Endothelial cell of umbilical vein (primary cell): ENCODE measurements around the gene RAD51B. TPM values are rescaled to one million over a fixed set of nuclear protein-coding genes. Genes with fewer than 3 reads are reported as not detected.
"Not testable (repeated sequence)": the region's sequence is repeated elsewhere in the genome, so short reads cannot be mapped to it uniquely, and the experiment has no call there.

Experiments
- BruUV-seq: library from RNA; stranded (reverse); fragments of 400-500 nt; replicated peaks from 2 replicates; lab custom pipeline; 2021; lab: Mats Ljungman, UMichigan
- CTCF ChIA-PET: fragments of 300-600, 350-600 bp; sonication (Branson Sonifier 250); formaldehyde crosslinking; loops from one replicate; lab custom pipeline; 2021; ENCODE audit warnings: antibody characterized with exemption, inconsistent platforms; lab: Charles Lee
- POLR2A ChIA-PET: fragments of 300-600, 350-600 bp; sonication (Branson Sonifier 250); formaldehyde crosslinking; loops from one replicate; lab custom pipeline; 2021; ENCODE audit warnings: antibody characterized with exemption, inconsistent platforms; lab: Charles Lee
- DNase-seq: peaks from one replicate; pipeline ENCODE4 v3.0.0-alpha.2; 2011; ENCODE audit warnings: low read depth, low spot score
- FAIRE-seq: peaks from 2 replicates; lab custom pipeline; 2011; peaks lifted over from hg19 to GRCh38; lab: Jason Lieb, UNC
- H2AFZ ChIP-seq: 2 replicates; pipeline ENCODE4 v1.6.0; 2012; ENCODE audit warnings: low read depth, low read length, control low read depth, inconsistent platforms
- H3K27ac ChIP-seq: 2 replicates; pipeline ENCODE4 v1.5.1; 2011; ENCODE audit warnings: low read depth, mild to moderate bottlenecking, control low read depth, low read length, moderate library complexity; ENCODE audit not compliant: insufficient read depth
- H3K27me3 ChIP-seq, 2 experiments: 2 replicates each; pipeline versions ENCODE4 v1.6.0 to v1.6.1; 2011; ENCODE audit warnings: low read length in 2 of 2, mixed read lengths in 1 of 2; ENCODE audit not compliant: control insufficient read depth in 2 of 2, insufficient read depth in 2 of 2
- H3K36me3 ChIP-seq, 2 experiments: 2 replicates in 1 of 2; 3 replicates in 1 of 2; pipeline ENCODE4 v1.5.1; 2011; ENCODE audit warnings: low read length in 2 of 2, mild to moderate bottlenecking in 1 of 2, moderate library complexity in 1 of 2; ENCODE audit not compliant: control insufficient read depth in 2 of 2, insufficient read depth in 2 of 2; ENCODE audit errors: extremely low read depth in 1 of 2
- H3K4me1 ChIP-seq: 3 replicates; pipeline ENCODE4 v1.5.1; 2011; ENCODE audit warnings: mild to moderate bottlenecking, low read length; ENCODE audit not compliant: control insufficient read depth, insufficient read depth; ENCODE audit errors: extremely low read depth
- H3K4me2 ChIP-seq: 2 replicates; pipeline ENCODE4 v1.6.1; 2011; ENCODE audit warnings: low read length, control low read depth, mixed read lengths; ENCODE audit not compliant: insufficient read depth
- H3K4me3 ChIP-seq, 3 experiments: fragments of 200-600 bp in 1 of 3; sonication (generic), shearing (Covaris generic) in 1 of 3; replicated peaks in 1 of 3; 2 replicates each; pipeline ENCODE4 v1.5.1; 2011 to 2016; ENCODE audit warnings: control low read depth in 3 of 3, low read length in 3 of 3, mild to moderate bottlenecking in 2 of 3, inconsistent platforms in 1 of 3, low read depth in 1 of 3, moderate library complexity in 1 of 3; ENCODE audit not compliant: insufficient read depth in 1 of 3
- H3K79me2 ChIP-seq: 2 replicates; pipeline ENCODE4 v1.6.0; 2012; ENCODE audit warnings: low read length, inconsistent platforms; ENCODE audit not compliant: control insufficient read depth, insufficient read depth
- H3K9ac ChIP-seq: replicated peaks from 2 replicates; pipeline ENCODE3; 2011; ENCODE audit warnings: low read length, control low read depth; ENCODE audit not compliant: insufficient read depth; ENCODE audit errors: extremely low read depth
- H3K9me1 ChIP-seq: replicated peaks from 3 replicates; pipeline ENCODE4 v1.6.0; 2011; ENCODE audit warnings: mild to moderate bottlenecking, low read length; ENCODE audit not compliant: control insufficient read depth, insufficient read depth; ENCODE audit errors: extremely low read depth
- H3K9me3 ChIP-seq: replicated peaks from 2 replicates; pipeline ENCODE4 v1.5.1; 2012; ENCODE audit warnings: low read length, inconsistent platforms; ENCODE audit not compliant: control insufficient read depth, insufficient read depth
- H4K20me1 ChIP-seq: replicated peaks from 2 replicates; pipeline ENCODE3; 2011; ENCODE audit warnings: mild to moderate bottlenecking, low read length; ENCODE audit not compliant: control insufficient read depth, insufficient read depth; ENCODE audit errors: extremely low read depth
- dilution Hi-C: fragments of 300-500 bp; cut with MboI; formaldehyde crosslinking; loops from one replicate; pipeline ENCODE4 v1.15.0; 2019; ENCODE audit warnings: low sequenced_read_pairs; ENCODE audit not compliant: extremely low pct_ligation_motif_present
- intact Hi-C: fragments of 100-400 bp; cut with micrococcal nuclease; formaldehyde crosslinking; loops from one replicate; pipeline ENCODE4 v1.10.0; 2022
- polyA plus RNA-seq, 4 experiments: library from polyadenylated mRNA; depleted of rRNA in 3 of 4; stranded (reverse) in 3 of 4; unstranded in 1 of 4; fragments of >200 nt; gene quantifications; 2 replicates each; pipeline versions ENCODE4 v1.2.1 to v1.2.3, GENCODE V29; 2011 to 2012; ENCODE audit warnings: missing spikeins in 1 of 4
- total RNA-seq: library from RNA; stranded (reverse); gene quantifications from 2 replicates; pipeline ENCODE4 v1.2.3, GENCODE V29; 2021
- TF ChIP-seq, protein P1 (sequence below), 2 donors: IDR thresholded peaks; 1 replicate in 1 of 2; 2 replicates in 1 of 2; pipeline ENCODE4 v1.5.1; 2011; ENCODE audit warnings: low read length in 2 of 2, mild to moderate bottlenecking in 2 of 2, moderate library complexity in 2 of 2, control low read depth in 1 of 2, inconsistent platforms in 1 of 2, low read depth in 1 of 2; ENCODE audit not compliant: insufficient read depth in 1 of 2; ENCODE audit errors: extremely low read depth in 1 of 2

Gene RAD51B
- total and polyA plus RNA-seq, 2 donors (not counting 3 experiments of a cell fraction or from before 2014, with no cell fraction given): 3.9 to 19.0 TPM

DNA sequence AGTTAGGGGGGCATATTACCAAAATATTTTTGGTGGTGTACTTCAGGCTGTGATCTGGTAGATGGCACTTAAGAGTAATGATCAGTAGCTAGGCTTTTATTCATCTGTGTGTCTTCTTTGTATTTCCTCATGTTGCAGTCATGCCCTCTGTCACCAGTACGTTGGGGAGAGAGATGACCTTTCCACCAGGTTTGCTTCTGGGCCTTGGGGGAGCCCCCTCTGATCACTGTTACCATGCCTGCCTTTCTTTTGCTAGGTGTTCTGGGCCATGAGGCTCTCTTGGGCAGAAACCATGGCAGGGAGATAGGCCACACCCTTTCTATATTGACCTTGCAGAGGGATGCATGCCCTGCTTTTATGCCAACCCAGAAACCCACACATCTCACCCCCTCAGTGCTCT lies 208.5 kb downstream of the RAD51B start:
- H3K9ac ChIP-seq: no peak overlapping the region
- ChIA-PET POLR2A (no interaction called here), CTCF (interaction anchor here (1.0 to 1.1 kb wide), 2 partner anchors 12 to 133 kb away, joined by 3 read pairs; no protein-coding TSS in a partner anchor)
- no peak overlapping the region for H3K27ac ChIP-seq
- no peaks in the 10 kb centered on the region for H4K20me1 ChIP-seq
- H2AFZ ChIP-seq: no peak overlapping the region
- no peaks in the 10 kb centered on the region for H3K4me1 ChIP-seq
- TF ChIP-seq, protein P1, sequence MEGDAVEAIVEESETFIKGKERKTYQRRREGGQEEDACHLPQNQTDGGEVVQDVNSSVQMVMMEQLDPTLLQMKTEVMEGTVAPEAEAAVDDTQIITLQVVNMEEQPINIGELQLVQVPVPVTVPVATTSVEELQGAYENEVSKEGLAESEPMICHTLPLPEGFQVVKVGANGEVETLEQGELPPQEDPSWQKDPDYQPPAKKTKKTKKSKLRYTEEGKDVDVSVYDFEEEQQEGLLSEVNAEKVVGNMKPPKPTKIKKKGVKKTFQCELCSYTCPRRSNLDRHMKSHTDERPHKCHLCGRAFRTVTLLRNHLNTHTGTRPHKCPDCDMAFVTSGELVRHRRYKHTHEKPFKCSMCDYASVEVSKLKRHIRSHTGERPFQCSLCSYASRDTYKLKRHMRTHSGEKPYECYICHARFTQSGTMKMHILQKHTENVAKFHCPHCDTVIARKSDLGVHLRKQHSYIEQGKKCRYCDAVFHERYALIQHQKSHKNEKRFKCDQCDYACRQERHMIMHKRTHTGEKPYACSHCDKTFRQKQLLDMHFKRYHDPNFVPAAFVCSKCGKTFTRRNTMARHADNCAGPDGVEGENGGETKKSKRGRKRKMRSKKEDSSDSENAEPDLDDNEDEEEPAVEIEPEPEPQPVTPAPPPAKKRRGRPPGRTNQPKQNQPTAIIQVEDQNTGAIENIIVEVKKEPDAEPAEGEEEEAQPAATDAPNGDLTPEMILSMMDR (IDR thresholded peaks at IDR 0.05; ENCODE audit: extremely low read depth in 1 of 2, insufficient read depth in 1 of 2, low read depth in 1 of 2, low read length in 2 of 2): no peak
- BruUV-seq: no TSS peak
- H3K36me3 ChIP-seq: no peaks in the 10 kb centered on the region
- no peak overlapping the region for H3K4me2 ChIP-seq
- no peaks in the 10 kb centered on the region for H3K9me3 ChIP-seq
- dilution Hi-C loops: no loop called here
- H3K79me2 ChIP-seq: no peaks in the 10 kb centered on the region
- intact Hi-C loops: no loop called here
- DNase-seq (no peak), FAIRE-seq (no peak)
- no peaks in the 10 kb centered on the region for H3K27me3 ChIP-seq
- no peak overlapping the region for H3K4me3 ChIP-seq
- H3K9me1 ChIP-seq: no peaks in the 10 kb centered on the region

DNA sequence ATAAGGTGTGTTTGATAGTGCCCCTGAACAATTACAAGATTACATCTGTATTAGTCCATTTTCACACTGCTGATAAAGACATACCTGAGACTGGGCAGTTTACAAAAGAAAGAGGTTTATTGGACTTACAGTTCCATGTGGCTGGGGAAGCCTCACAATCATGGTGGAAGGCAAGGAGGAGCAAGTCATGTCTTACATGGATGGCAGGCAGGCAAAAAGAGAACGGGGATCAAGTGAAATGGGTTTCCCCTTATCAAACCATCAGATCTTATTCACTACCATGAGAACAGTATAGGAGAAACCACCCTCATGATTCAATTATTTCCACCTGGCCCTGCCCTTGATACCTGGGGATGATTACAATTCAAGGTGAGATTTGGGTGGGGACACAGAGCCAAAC lies 211.4 kb downstream of the RAD51B start:
- H3K79me2 ChIP-seq, H3K4me2 ChIP-seq, intact Hi-C loops, dilution Hi-C loops, H3K4me3 ChIP-seq, H3K27ac ChIP-seq, FAIRE-seq, POLR2A ChIA-PET, H4K20me1 ChIP-seq, H2AFZ ChIP-seq, H3K9me3 ChIP-seq, DNase-seq, H3K4me1 ChIP-seq, H3K27me3 ChIP-seq, H3K9ac ChIP-seq, BruUV-seq, H3K36me3 ChIP-seq, H3K9me1 ChIP-seq: not testable (repeated sequence)
- CTCF ChIA-PET: interaction anchor here (1.5 kb wide), 1 partner anchor 14 kb away, joined by 6 read pairs; no protein-coding TSS in a partner anchor
